K562 (cell line): ENCODE data around the gene LONP1. TPM values are rescaled to one million over a fixed set of nuclear protein-coding genes. Genes with fewer than 3 reads are reported as not detected.

Source experiments
- ELF1 ChIP-seq: fragments of 200-800 bp; sonication (Bioruptor generic); IDR thresholded peaks from 2 replicates; pipeline ENCODE4 v1.6.1; 2016; ENCODE audit warnings: missing genetic modification characterization, missing compliant biosample characterization
- IFI16 ChIP-seq: fragments of 250-450 bp; sonication (Bioruptor Pico); IDR thresholded peaks from 2 replicates; pipeline ENCODE4 v2.1.2; 2022; ENCODE audit warnings: mild to moderate bottlenecking, inconsistent platforms
- MYNN ChIP-seq, 2 experiments: sonication (generic); formaldehyde crosslinking in 1 of 2; IDR thresholded peaks; 2 replicates each; pipeline versions ENCODE4 v1.5.0 to v1.6.1; 2016 to 2020; ENCODE audit warnings: antibody characterized with exemption in 1 of 2, missing genetic modification reagents in 1 of 2
- POLR2A ChIP-seq: fragments of 450-650 bp; conservative IDR thresholded peaks from 2 replicates; pipeline ENCODE4 v1.6.1; 2016
- POLR2AphosphoS2 ChIP-seq: IDR thresholded peaks from 2 replicates; pipeline ENCODE4 v1.6.1; 2012; ENCODE audit warnings: low read length, improper control_type of control experiment
- SRF ChIP-seq, 2 experiments: fragments of 250-450, 450-650 bp in 1 of 2; sonication (Bioruptor Pico) in 1 of 2; sonication (generic) in 1 of 2; formaldehyde crosslinking; IDR thresholded peaks; 2 replicates each; pipeline versions ENCODE4 v1.5.0 to v1.5.1; 2020 to 2022; ENCODE audit warnings: mild to moderate bottlenecking in 1 of 2, missing genetic modification reagents in 1 of 2
- polyA plus RNA-seq, 8 experiments: library from polyadenylated mRNA; depleted of rRNA in 4 of 8; stranded (reverse) in 5 of 8; unstranded in 3 of 8; fragments of >200 nt; fragmentation: Nextera tagmentation in 2 of 8; fragmentation: Illumina TruSeq in 1 of 8; extraction: Ambion mirVana in 2 of 8; extraction: Trizol in 1 of 8; gene quantifications; 2 replicates each; pipeline versions ENCODE4 v1.2.1 to v1.2.3, GENCODE V29; 2011 to 2014; ENCODE audit warnings: inconsistent platforms in 1 of 8, missing spikeins in 1 of 8
- total RNA-seq, 7 experiments: library from RNA; depleted of rRNA in 6 of 7; stranded (reverse); fragments of >200 nt in 6 of 7; fragmentation: Illumina TruSeq in 2 of 7; extraction: Trizol in 2 of 7; gene quantifications; 2 replicates each; pipeline versions ENCODE4 v1.2.1 to v1.2.3, GENCODE V29; 2011 to 2021; ENCODE audit warnings: low replicate concordance in 1 of 7
- TF ChIP-seq, protein P1 (sequence below): sonication (generic); formaldehyde crosslinking; IDR thresholded peaks from 2 replicates; pipeline ENCODE4 v1.8.1; 2023; ENCODE audit warnings: missing genetic modification reagents, mild to moderate bottlenecking, borderline replicate concordance
- TF ChIP-seq, protein P2 (sequence below): sonication (generic); formaldehyde crosslinking; IDR thresholded peaks from 2 replicates; pipeline ENCODE4 v1.8.1; 2023; ENCODE audit warnings: mild to moderate bottlenecking, missing genetic modification reagents
- TF ChIP-seq, protein P3 (sequence below): fragments of 450-650 bp; formaldehyde crosslinking; IDR thresholded peaks from 2 replicates; pipeline ENCODE4 v1.4.0; 2020; ENCODE audit warnings: mild to moderate bottlenecking, moderate library complexity
- TF ChIP-seq, protein P4 (sequence below): sonication (generic); formaldehyde crosslinking; IDR thresholded peaks from 2 replicates; pipeline ENCODE4 v1.8.0; 2022; ENCODE audit warnings: missing genetic modification reagents, mild to moderate bottlenecking, borderline replicate concordance
- TF ChIP-seq, protein P5 (sequence below): IDR thresholded peaks from 3 replicates; pipeline ENCODE4 v1.6.1; 2011; ENCODE audit warnings: borderline replicate concordance, mild to moderate bottlenecking, moderate library complexity; ENCODE audit not compliant: insufficient read length; ENCODE audit errors: extremely low read depth

LONP1 gene
- total and polyA plus RNA-seq, 9 of the 15 experiments (the other 6 are each of a cell fraction or from before 2014, with no cell fraction given) = 1.1 to 238 (median 84.5) TPM

DNA sequence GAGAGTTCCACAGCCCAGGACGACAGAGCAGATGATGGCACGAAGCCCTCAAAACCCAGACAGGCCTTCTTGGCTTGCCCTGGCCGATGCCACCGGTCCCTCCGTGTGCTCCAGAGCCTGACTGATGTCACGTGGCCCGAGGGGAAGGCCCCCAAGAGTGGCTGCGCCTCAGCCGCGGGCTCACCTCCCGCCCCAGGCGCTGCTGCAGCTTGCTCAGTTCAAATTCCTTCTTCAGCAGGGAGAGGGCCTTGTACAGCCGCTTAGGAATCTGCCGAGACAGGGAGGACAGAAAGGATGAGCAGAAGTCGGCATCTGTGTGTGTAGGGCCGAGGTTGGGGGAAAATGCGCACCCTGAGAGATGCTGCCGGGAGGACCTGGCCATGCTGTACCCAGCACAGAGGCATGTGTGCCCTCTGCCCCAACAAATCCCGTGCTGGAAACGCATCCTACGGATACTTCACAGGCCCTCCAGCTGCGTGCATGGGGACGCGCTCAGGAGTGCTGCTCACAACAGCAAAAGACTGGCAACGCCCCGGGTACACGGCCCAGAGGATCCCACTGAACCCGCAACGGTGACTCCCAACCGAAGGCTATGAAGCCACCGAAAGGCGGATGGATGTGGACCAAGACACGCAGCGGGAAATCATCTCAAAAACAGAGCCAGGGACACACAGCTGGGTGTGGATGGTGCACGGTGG is 12.9 kb downstream of the LONP1 start (continued):
- TF ChIP-seq, protein P1, sequence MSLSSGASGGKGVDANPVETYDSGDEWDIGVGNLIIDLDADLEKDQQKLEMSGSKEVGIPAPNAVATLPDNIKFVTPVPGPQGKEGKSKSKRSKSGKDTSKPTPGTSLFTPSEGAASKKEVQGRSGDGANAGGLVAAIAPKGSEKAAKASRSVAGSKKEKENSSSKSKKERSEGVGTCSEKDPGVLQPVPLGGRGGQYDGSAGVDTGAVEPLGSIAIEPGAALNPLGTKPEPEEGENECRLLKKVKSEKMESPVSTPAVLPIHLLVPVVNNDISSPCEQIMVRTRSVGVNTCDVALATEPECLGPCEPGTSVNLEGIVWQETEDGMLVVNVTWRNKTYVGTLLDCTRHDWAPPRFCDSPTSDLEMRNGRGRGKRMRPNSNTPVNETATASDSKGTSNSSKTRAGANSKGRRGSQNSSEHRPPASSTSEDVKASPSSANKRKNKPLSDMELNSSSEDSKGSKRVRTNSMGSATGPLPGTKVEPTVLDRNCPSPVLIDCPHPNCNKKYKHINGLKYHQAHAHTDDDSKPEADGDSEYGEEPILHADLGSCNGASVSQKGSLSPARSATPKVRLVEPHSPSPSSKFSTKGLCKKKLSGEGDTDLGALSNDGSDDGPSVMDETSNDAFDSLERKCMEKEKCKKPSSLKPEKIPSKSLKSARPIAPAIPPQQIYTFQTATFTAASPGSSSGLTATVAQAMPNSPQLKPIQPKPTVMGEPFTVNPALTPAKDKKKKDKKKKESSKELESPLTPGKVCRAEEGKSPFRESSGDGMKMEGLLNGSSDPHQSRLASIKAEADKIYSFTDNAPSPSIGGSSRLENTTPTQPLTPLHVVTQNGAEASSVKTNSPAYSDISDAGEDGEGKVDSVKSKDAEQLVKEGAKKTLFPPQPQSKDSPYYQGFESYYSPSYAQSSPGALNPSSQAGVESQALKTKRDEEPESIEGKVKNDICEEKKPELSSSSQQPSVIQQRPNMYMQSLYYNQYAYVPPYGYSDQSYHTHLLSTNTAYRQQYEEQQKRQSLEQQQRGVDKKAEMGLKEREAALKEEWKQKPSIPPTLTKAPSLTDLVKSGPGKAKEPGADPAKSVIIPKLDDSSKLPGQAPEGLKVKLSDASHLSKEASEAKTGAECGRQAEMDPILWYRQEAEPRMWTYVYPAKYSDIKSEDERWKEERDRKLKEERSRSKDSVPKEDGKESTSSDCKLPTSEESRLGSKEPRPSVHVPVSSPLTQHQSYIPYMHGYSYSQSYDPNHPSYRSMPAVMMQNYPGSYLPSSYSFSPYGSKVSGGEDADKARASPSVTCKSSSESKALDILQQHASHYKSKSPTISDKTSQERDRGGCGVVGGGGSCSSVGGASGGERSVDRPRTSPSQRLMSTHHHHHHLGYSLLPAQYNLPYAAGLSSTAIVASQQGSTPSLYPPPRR (CRISPR knock-in tag) = no peak
- TF ChIP-seq, protein P2, sequence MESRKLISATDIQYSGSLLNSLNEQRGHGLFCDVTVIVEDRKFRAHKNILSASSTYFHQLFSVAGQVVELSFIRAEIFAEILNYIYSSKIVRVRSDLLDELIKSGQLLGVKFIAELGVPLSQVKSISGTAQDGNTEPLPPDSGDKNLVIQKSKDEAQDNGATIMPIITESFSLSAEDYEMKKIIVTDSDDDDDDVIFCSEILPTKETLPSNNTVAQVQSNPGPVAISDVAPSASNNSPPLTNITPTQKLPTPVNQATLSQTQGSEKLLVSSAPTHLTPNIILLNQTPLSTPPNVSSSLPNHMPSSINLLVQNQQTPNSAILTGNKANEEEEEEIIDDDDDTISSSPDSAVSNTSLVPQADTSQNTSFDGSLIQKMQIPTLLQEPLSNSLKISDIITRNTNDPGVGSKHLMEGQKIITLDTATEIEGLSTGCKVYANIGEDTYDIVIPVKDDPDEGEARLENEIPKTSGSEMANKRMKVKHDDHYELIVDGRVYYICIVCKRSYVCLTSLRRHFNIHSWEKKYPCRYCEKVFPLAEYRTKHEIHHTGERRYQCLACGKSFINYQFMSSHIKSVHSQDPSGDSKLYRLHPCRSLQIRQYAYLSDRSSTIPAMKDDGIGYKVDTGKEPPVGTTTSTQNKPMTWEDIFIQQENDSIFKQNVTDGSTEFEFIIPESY (CRISPR knock-in tag) = peak; percentile 35; the same call in 1 of the 2 replicates
- TF ChIP-seq IFI16 (no peak), POLR2AphosphoS2 (0 out of 2 replicates have a peak, but pooled peaks have one; percentile 12), ELF1 (tag) (no peak), POLR2A (peak; percentile 41), MYNN (IDR thresholded peaks at IDR 0.05) (0 out of 2 replicates have a peak, but pooled peaks have one; percentile 30), MYNN (CRISPR knock-in tag; IDR thresholded peaks at IDR 0.05) (no peak), SRF (CRISPR knock-in tag; IDR thresholded peaks at IDR 0.05) (no peak)
- TF ChIP-seq, protein P3, sequence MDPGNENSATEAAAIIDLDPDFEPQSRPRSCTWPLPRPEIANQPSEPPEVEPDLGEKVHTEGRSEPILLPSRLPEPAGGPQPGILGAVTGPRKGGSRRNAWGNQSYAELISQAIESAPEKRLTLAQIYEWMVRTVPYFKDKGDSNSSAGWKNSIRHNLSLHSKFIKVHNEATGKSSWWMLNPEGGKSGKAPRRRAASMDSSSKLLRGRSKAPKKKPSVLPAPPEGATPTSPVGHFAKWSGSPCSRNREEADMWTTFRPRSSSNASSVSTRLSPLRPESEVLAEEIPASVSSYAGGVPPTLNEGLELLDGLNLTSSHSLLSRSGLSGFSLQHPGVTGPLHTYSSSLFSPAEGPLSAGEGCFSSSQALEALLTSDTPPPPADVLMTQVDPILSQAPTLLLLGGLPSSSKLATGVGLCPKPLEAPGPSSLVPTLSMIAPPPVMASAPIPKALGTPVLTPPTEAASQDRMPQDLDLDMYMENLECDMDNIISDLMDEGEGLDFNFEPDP (CRISPR knock-in tag) = no peak
- TF ChIP-seq, protein P4, sequence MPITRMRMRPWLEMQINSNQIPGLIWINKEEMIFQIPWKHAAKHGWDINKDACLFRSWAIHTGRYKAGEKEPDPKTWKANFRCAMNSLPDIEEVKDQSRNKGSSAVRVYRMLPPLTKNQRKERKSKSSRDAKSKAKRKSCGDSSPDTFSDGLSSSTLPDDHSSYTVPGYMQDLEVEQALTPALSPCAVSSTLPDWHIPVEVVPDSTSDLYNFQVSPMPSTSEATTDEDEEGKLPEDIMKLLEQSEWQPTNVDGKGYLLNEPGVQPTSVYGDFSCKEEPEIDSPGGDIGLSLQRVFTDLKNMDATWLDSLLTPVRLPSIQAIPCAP (CRISPR knock-in tag) = no peak
- TF ChIP-seq, protein P5, sequence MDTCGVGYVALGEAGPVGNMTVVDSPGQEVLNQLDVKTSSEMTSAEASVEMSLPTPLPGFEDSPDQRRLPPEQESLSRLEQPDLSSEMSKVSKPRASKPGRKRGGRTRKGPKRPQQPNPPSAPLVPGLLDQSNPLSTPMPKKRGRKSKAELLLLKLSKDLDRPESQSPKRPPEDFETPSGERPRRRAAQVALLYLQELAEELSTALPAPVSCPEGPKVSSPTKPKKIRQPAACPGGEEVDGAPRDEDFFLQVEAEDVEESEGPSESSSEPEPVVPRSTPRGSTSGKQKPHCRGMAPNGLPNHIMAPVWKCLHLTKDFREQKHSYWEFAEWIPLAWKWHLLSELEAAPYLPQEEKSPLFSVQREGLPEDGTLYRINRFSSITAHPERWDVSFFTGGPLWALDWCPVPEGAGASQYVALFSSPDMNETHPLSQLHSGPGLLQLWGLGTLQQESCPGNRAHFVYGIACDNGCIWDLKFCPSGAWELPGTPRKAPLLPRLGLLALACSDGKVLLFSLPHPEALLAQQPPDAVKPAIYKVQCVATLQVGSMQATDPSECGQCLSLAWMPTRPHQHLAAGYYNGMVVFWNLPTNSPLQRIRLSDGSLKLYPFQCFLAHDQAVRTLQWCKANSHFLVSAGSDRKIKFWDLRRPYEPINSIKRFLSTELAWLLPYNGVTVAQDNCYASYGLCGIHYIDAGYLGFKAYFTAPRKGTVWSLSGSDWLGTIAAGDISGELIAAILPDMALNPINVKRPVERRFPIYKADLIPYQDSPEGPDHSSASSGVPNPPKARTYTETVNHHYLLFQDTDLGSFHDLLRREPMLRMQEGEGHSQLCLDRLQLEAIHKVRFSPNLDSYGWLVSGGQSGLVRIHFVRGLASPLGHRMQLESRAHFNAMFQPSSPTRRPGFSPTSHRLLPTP = no peak
